GM19238 (cell line): Measurements from ENCODE around the gene CD300H.

Experiments used
- DNase-seq: peaks from one replicate; pipeline ENCODE4 v3.0.0; 2011; ENCODE audit warnings: low spot score; ENCODE audit not compliant: insufficient read length

Gene CD300H

GRCh38 chr17:74552037-74552436, 15.3 kb downstream of the CD300H start:
- no peak for DNase-seq

GRCh38 chr17:74550602-74551001, 16.7 kb downstream of the CD300H start:
- DNase-seq, result no peak

GRCh38 chr17:74549343-74549742, 18.0 kb downstream of the CD300H start:
- DNase-seq, result no peak

- no peak for DNase-seq
Observed at GRCh38 chr17:74547736-74548135, 19.6 kb downstream of the CD300H start.

GRCh38 chr17:74547264-74547663, 20.0 kb downstream of the CD300H start:
- DNase-seq, result no peak

- DNase-seq, result no peak
Observed at GRCh38 chr17:74546586-74546985, 20.7 kb downstream of the CD300H start.

- DNase-seq, result no peak
Observed at GRCh38 chr17:74545843-74546230, 21.5 kb downstream of the CD300H start, which contains the start of gene CD300C. CD300C (minus strand) TSS chr17:74546115; CDS start chr17:74545782, 333 bp downstream.

GRCh38 chr17:74544991-74545842, 22.1 kb downstream of the CD300H start:
- DNase-seq, result no peak

GRCh38 chr17:74543891-74544760, 23.2 kb downstream of the CD300H start:
- DNase-seq, result no peak

- DNase-seq, result no peak
Observed at GRCh38 chr17:74543406-74543805, 23.9 kb downstream of the CD300H start.

- DNase-seq, result no peak
Observed at GRCh38 chr17:74542727-74543383, 24.5 kb downstream of the CD300H start.

- no peak for DNase-seq
Observed at GRCh38 chr17:74542166-74542565, 25.1 kb downstream of the CD300H start.

- DNase-seq, result no peak
Observed at GRCh38 chr17:74541176-74542111, 25.9 kb downstream of the CD300H start.

- DNase-seq, result no peak
Observed at GRCh38 chr17:74539281-74539820, 28.0 kb downstream of the CD300H start.

- DNase-seq, result no peak
Observed at GRCh38 chr17:74536890-74537289, 30.4 kb downstream of the CD300H start.

GRCh38 chr17:74532115-74532514, 35.2 kb downstream of the CD300H start:
- no peak for DNase-seq

- DNase-seq, result no peak
Observed at GRCh38 chr17:74531231-74531761, 36.0 kb downstream of the CD300H start, which contains the start of gene CD300LB. CD300LB (minus strand) TSS chr17:74531475; CDS start chr17:74531350, 125 bp downstream.

- DNase-seq, result no peak
Observed at GRCh38 chr17:74530831-74531150, 36.5 kb downstream of the CD300H start.

- no peak for DNase-seq
Observed at GRCh38 chr17:74529243-74529642, 38.1 kb downstream of the CD300H start.
